HG03442 (cell line): ENCODE results near the gene NPNT.

ENCODE experiments used
- ATAC-seq: cut with Tn5 transposase; IDR thresholded peaks from one replicate; pipeline ENCODE4 v1.9.1; 2021; ENCODE audit warnings: mild to moderate bottlenecking, moderate library complexity; ENCODE audit not compliant: unreplicated experiment

The NPNT gene

DNA sequence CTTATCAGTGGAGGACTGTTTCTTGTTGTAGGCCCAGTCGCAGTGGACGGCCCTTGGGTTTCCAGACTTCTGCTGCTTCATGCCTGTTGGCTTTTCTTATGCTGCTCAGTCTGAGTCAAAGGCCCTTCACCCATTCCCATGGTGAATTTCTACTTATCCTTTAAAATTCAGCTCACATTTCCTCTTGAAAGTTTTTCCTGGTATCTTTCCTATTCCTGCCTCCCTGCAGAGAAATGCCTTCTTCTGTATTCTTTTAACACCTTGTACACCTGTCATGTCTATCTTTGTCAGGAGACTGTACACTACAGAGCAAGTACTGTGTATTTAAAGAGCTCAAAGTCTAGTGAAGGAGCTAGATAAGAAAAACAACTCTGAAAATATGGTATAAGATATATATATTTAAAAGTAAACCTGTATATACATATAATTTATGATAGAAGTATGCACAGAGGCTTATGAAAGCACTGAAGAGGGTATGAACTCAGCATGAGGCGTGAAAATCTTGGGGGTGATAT lies 22.0 kb downstream of the NPNT start:
- no peak for ATAC-seq

DNA sequence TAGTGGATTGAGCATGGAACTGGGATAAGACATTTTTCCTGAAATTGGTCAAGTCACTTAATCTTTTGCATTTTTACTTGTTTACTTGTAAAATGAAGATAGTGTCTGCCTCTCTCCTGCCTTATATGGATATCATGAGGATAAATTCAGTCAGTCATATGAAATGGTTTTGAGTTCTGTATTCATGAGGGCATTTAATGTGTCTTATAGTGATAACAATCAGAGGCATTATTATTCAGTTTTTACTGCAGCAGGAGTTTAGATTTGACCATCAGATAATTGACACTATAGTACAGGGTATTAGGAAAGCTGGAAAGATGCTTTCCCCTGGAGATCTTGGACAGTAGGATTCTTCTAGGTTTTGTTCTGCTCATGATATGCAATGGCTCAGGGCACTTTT lies 26.0 kb downstream of the NPNT start:
- no peak for ATAC-seq

DNA sequence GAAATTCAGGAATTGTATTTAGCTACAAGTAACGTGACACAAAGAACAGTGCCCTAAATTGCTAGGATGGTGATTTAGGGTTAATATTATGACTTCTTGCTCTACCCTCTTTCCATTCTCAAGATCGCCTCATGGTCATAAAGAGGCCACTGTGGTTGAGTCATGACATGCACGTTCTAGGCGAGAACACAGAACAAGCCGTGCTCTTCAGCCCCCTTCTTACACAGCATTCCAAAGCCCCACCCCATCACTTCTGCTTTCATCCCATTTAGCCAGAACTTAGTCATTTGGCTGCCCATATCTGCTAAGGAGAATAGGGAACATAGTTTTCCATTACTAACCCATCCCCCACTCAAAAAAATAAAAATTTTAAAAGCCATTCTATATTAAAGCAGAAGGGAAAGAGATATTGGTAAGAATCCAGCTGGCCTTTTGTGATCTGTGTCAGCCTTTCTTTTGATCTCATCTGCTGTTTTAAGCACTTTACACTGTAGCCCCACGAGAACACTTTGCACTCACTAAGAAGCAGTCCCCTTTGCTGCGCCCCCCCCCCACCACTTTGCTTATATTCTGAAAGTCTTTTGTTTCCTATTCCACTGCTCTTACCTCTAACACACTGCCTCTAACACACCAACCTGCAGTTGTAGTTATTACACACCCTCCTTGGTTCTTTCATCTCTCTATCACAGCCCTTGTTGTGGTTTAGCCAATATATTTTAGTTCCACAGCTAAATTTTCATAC lies 28.4 kb downstream of the NPNT start:
- ATAC-seq = no peak

DNA sequence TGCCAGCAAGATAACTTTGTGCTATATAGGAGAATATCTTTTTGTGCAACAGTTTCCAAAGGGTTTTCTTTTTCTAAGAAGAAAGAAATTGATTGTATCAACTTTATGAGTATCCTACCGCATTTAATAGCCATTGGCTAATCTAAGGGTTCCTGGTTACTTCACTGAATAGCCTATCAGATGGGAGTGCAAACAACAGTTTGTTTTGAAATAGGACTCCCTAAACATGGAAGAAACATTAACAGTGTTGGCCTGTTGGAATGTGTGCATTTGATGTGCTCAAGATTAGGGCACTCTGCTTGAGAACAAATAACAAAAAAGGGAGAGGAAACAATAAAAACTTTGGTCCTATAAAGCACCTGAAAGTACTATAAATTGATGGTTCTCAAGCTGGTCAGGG lies 29.1 kb downstream of the NPNT start:
- no peak for ATAC-seq

DNA sequence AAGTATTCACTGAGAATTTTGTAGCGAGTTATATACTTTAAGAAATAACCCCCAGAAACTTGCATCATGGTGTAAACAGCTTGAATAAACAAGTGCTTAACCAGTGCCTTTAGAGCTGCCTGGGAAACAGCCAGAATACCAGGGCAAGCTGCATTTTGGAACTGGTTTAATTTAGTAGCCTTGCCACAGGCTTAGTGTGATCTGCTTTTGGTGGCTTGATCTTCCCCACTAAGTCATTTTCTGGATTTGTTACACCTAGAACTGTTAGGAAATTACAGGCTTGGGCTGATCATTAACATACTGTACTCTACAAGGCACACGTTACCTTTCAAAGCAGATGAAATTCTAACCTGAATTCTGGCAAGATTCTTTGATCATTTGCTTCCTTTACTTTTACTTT lies 35.4 kb downstream of the NPNT start:
- no peak for ATAC-seq

DNA sequence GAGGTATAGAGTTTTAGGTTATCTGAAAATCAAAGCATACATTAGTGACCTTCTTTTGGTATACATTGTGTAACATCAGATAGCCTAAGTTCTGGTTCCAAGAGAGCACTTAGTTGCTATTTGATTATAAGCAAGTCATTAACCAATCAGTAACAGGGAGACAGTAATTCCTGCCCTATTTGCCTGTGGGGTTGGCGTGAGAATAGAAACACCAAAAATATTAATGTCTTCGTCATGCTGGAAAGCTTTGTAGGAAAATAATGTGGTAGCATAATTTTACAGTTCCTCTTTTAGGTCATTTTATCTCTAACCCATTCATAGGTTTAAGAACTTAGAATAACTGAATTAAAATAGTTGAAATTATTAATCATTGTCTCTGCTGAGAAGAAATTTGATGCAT lies 37.8 kb downstream of the NPNT start:
- peak; percentile 65 for ATAC-seq

DNA sequence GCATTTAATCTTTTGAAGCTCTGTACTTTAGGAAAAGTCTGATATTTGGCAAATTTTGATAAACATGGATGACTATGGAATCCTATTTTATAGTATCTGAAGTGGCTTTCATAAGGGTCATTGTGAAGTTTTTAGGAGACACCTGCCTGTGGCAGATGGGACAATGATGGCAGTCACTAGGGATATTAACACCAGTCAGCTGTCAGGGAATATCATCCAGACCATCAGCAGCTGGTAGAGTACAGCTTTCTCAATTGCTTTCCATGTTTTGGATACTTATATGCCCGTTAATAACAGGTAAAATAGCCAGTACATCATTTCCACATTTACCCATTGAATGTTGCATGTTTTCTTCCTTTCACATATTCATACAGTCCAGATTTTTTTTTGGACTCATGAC lies 39.1 kb downstream of the NPNT start:
- ATAC-seq = no peak

DNA sequence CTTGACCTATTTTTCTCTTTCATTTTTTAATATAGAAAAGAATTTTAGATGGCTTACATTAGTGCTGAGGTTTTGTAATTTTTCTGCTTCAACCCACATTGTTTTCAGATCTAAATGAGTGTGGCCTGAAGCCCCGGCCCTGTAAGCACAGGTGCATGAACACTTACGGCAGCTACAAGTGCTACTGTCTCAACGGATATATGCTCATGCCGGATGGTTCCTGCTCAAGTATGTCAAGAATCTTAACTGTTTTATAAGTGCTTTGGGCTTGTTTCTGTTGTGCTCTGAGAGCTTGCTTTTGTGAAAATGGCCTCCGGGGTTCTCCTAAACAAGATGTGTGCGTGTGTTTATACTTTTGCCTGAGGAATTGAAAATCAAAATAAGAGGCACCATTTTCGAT lies 41.6 kb downstream of the NPNT start:
- ATAC-seq = no peak

DNA sequence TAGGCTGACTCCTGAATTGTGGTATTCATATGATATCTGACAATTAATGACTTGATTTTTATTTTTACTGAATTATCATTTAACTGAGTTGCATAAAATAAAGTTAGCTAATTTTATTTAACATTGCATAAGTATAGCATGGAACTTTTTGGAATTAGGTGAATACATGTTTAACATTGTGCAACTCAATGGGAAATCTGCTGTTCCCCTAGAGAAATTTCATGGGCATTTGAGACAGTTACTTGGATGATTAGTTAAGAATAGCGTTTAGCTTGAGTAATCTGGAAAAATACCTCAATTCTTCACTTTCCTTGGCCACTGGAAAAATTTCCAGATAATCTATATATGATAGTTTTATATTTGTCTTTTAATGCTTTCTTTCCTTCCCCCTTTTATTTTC lies 42.5 kb downstream of the NPNT start:
- ATAC-seq = no peak

DNA sequence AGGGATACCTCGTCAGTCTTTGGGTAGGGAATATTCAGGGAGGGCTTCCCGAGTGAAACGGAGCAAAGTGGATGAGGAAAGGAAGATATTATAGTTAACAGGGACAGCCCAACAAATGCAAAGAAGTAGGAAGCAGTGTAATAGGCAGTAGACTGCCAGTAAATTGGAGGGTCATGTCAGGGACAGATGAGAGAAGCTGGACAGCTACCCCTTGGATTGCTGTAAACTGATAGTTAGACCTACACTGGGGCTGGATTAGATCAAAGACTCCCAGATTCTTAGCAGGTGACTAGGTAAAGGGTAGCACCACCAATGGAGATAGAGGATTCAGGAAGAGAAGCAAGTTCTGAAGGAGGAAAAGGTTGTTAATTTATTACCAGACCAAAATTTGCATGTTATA lies 48.0 kb downstream of the NPNT start:
- no peak for ATAC-seq

DNA sequence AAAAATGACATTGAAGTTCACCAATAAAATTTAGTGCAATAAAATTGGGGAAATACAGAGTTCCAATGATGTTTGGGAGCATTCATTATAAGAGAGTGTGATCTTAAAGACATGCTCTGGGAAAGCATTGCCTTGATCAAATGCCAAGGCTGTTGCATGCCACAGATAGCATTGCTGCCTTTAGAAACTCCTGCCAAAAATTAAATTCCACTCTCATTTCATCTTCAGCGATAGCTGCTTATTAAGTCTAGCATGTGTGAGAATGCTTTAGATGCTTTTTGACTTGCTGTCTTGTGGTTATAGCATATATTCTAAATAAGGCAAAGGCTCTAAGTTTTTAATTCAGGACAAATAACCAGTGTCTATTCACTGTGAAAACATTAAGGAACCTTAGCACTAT lies 49.3 kb downstream of the NPNT start:
- ATAC-seq = no peak

DNA sequence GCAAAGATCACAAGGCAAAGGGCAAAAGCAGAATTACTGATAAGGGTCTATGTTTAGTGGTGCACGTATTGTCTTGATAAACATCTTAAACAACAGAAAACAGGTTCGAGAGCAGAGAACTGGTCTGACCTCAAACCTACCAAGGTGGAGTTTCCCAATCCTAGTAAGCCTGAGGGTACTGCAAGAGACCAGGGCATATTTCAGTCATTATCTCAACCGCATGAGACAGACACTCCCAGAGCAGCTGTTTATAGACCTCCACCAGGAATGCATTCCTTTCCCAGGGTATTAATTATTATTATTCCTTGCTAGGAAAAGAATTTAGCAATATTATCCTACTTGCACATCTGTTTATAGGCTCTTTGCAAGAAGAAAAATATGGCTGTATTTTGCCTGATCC lies 51.5 kb downstream of the NPNT start:
- ATAC-seq = no peak

DNA sequence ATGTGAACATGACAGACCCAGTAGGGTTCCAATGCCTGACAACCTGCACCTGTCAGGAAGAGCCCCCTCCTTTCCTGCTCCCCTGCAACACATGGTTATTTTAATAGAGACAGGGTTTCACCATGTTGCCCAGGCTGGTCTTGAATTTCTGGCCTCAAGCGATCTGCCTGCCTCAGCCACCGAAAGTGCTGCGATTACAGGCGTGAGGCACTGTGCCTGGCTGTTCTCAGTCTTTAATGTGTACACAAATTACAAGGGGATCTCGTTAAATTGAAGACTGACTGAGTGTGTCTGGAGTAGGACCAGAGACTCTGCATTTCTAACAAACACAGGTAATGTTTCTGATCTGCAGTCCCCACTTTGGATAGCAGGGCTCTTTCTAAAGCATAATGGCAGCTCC lies 55.4 kb downstream of the NPNT start:
- no peak for ATAC-seq

DNA sequence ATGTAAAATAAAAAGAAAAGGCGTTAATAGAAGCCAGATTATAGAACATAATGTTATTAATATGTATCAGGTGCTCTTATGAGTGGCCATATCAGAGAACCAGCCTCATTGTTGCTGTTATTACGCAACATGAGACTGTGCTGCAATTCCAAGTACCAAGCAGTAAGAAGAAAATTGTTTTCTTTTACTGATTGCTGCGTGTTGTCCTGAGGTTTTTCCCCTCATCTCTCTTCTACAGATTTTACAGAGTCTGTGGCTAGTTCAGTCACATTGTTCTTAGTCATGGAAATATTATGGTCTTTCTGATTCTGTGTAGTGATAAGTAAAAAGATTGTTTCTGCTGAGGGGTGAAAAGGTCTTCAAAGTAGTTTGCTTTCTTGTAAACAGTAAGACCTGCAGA lies 55.9 kb downstream of the NPNT start:
- no peak for ATAC-seq

DNA sequence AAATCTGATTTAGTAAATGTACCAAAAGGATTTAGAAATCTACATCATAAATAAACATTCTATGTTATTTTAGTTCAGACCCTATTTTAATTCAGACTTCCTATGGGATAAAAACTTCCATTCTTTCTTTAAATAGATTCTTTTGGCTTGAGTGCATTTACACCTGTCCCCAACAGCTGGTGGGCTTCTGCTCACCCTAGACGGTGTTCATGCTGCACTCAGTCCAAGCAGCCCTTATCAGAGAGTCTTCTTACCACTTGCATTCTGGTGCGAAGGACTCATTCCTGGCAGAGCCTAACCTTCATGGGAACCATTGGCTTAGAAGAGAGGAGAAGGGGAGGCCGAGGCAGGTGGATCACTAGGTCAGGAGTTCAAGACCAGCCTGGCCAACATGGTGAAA lies 57.3 kb downstream of the NPNT start:
- no peak for ATAC-seq

DNA sequence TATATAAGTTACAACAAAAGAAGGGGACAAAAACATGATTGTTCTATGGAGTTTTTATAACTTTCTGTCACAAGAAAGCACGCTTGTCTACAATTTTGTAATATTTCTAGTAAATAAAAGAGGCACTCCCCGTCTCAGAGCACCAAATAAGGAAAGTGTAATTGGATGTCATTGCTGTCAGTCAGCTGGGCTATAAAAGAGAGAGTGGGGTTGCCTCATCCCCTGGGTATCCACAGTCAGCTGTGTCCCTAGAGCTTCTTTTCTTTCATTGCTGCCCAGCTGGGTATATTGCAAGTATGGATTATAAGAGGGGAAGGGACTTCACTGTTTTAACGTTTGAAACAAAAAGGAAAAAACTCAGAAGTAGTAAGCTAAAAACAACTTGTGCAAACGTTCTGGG lies 61.3 kb downstream of the NPNT start:
- ATAC-seq = no peak

DNA sequence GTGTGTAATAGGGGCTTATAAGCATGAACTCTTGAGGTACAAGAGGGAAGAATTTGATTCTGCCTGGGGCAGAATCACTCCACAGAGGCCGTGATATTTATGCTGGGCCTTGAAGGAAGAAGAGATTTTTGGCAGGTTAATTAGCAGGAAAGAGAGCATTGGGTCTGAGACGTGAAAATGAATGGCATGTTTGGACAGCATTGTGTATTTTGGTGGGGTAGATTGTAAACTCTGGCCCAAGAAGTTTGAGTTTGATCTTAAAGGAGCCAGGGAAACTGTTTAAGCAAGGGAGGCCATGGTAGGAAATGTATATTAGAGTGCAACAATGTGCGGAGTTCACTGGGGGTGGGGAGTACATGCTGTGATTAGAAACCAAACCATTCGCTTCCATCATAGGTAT lies 62.4 kb downstream of the NPNT start:
- ATAC-seq = no peak

DNA sequence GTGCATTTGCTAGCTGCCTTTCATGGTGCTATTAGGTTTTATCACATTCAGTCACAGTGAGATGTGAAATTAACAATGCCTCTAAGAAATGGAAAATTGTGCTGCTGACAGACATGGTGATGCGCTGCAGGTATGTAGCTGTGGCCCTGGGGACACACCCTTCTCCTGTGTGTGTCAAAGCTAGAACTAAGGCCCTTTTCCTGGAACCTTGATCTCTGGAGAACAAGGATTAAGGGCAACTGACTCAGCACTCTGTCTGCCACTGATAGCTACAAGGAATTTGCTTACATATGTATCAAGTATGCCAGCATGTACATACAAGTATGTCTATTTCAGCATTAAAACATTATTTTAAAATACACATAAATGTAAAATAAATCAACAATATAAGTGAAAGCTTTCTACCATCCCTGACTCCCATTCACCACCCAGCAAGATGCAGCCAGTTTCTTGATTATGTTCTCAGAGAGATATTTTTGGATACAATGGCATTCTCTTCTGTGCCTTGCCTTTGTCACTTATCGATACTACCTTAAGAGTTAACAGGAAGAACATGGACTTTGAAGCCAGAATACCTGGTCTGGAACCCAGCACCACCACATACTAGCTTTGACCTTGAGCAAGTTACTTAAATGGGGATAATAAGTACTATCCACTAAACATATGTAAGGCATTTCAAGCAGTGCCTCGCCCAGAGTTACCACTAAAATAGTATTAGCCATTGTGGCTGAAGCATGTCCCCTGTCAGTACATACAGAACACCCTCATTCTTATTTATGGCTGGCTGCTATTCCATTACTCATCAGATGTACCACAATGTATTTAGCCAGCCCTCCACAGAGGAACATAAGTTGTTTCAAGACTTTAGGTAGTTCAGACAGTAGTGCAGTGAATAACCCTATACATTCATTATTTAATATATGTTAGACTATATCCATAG lies 68.5 kb downstream of the NPNT start:
- ATAC-seq = no peak

DNA sequence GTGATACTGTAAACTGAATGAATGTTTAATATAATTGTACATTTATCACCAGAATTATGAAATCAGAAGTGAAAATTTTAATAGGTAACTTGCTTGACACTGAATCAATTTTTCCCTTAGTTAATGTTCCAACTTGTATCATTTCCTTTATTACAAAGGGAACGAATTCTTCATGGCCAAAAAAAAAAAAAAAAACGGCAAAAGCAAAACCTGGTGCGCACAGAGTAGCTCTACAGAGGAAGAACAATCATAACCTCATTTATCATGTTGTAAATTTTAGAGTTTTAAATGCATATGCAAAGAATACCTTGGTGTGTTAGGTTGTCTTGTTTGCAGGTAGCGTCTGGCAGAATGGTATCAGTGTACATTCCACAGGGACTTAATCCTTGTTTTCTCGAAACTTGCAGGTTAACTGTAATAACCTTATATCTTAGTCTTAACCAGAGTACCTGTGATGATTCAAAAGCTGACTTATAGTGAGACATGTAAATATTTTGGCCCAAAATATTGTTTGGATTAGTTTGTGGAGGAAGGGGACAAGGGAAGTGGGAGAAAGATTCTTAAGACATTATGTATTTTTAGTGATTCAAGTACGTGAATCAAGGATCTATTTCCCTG lies 70.0 kb downstream of the NPNT start:
- ATAC-seq = no peak

DNA sequence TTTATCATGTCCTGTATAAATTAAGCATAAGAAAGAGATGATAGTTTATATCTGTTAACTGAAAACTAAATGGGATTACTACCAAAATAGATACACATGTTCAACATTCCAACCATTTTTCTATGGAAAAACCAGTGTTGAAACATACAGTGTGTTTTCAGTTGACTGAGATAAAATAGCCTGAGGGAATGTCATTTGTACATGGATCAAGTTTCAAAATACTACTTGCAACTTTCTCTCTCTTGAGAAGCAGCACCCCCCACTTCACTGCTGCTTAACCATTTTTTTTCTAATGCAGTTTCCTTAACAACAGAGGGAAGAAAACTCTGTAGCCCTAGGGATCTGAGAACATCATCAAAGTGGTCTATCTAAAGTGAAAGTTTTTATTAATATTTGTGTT lies 70.8 kb downstream of the NPNT start:
- ATAC-seq = no peak

DNA sequence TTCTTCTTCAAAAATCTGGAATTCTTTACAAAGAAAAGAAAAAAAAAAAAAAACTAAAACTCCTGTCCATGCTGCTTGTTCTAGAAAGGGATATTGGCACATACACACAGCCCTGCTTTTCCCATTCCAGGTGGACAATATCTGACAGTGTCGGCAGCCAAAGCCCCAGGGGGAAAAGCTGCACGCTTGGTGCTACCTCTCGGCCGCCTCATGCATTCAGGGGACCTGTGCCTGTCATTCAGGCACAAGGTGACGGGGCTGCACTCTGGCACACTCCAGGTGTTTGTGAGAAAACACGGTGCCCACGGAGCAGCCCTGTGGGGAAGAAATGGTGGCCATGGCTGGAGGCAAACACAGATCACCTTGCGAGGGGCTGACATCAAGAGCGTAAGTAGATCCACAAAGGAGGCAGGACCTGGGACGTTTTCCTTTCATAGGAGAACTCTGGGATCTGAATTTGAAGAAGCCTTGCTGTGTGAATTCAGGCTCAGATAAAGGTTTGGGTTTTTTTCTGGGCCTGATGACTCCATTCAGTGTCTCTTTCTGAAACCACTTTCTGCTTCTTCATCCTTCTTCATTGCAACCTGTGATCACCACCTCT lies 71.9 kb downstream of the NPNT start:
- ATAC-seq = no peak
